Kidney glomerular epithelial cell (primary cell): ENCODE results near the gene SEMA3E.
"Not testable (repeated sequence)": the region's sequence is repeated elsewhere in the genome, so short reads cannot be mapped to it uniquely, and the experiment has no call there.

Experiments used
- DNase-seq: peaks from one replicate; lab custom pipeline; 2025; lab: John Stamatoyannopoulos, UW

Gene SEMA3E

GRCh38 chr7:83648464-83649241 is at the start of gene SEMA3E:
Gene SEMA3E (minus strand): TSS chr7:83649139.
- peak; percentile 39 for DNase-seq

GRCh38 chr7:83697804-83698530 is 49.0 kb upstream of the SEMA3E start:
- DNase-seq = no peak

GRCh38 chr7:83696101-83696500 is 47.2 kb upstream of the SEMA3E start:
- DNase-seq = no peak

GRCh38 chr7:83695128-83695960 is 46.4 kb upstream of the SEMA3E start:
- no peak for DNase-seq

- no peak for DNase-seq
These were observed 44.3 kb upstream of the SEMA3E start for GRCh38 chr7:83693256-83693655.

GRCh38 chr7:83691095-83691494 is 42.2 kb upstream of the SEMA3E start:
- no peak for DNase-seq

- DNase-seq = no peak
These were observed 40.9 kb upstream of the SEMA3E start for GRCh38 chr7:83689855-83690254.

GRCh38 chr7:83686416-83686815 is 37.5 kb upstream of the SEMA3E start:
- DNase-seq = no peak

GRCh38 chr7:83684928-83685327 is 36.0 kb upstream of the SEMA3E start:
- DNase-seq = no peak

GRCh38 chr7:83681200-83681778 is 32.4 kb upstream of the SEMA3E start:
- DNase-seq = peak; percentile 18

- peak; percentile 74 for DNase-seq
These were observed 28.4 kb upstream of the SEMA3E start for GRCh38 chr7:83677180-83677866.

GRCh38 chr7:83673291-83673690 is 24.4 kb upstream of the SEMA3E start:
- DNase-seq = not testable (repeated sequence)

GRCh38 chr7:83672157-83672556 is 23.2 kb upstream of the SEMA3E start:
- no peak for DNase-seq

- DNase-seq = no peak
These were observed 14.2 kb upstream of the SEMA3E start for GRCh38 chr7:83663131-83663530.

- no peak for DNase-seq
These were observed 9.2 kb upstream of the SEMA3E start for GRCh38 chr7:83658126-83658525.

- DNase-seq = peak; percentile 20
These were observed 7.1 kb upstream of the SEMA3E start for GRCh38 chr7:83655951-83656556.

- DNase-seq = no peak
These were observed 3.5 kb upstream of the SEMA3E start for GRCh38 chr7:83652481-83652880.

GRCh38 chr7:83649701-83650100 is 762 bp upstream of the SEMA3E start:
- no peak for DNase-seq

- no peak for DNase-seq
These were observed 2.9 kb downstream of the SEMA3E start for GRCh38 chr7:83646027-83646426.

- DNase-seq = no peak
These were observed 5.2 kb downstream of the SEMA3E start for GRCh38 chr7:83643739-83644138.

- peak; percentile 36 for DNase-seq
These were observed 5.9 kb downstream of the SEMA3E start for GRCh38 chr7:83643012-83643411.
